ENCODE data around the gene FBXW7. TPM values are rescaled to one million over a fixed set of nuclear protein-coding genes. Genes with fewer than 3 reads are reported as not detected.

Gene FBXW7
- total RNA-seq, 1 experiment from 2014 or later: 23.0 TPM

DNA sequence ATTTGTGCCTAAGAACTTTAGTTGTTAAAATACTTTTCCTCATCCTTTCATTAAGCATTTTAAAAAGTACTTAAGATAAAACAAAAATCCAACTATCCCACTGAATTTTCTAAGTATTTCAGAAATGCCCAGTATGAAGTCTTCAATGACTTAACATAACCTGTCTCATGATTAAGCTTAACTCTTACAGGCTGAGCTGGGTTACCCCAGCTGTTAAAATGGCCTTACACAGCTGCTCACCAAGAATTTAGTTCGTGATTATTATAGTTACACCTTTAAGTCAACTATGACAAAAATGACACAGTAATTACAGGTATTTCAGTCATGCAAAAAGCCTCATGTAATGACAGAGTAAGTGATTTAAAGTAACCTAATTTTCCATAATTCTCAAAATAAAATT is 145.7 kb downstream of the FBXW7 start:
- Histone ChIP-seq H3K4me3 (replicated peaks in 1 of 2; ENCODE audit: low read depth in 1 of 2, low read length in 2 of 2) (no peak overlapping the region), H4K20me1 (ENCODE audit: insufficient read depth) (0 out of 2 replicates have a peak, but pooled peaks cover 3% of the 10 kb centered on the region), H3K4me1 (ENCODE audit: control insufficient read depth in 1 of 2, insufficient read depth in 2 of 2, low read length in 2 of 2) (peaks cover 0 to 3% of the 10 kb centered on the region in 2 experiments; a peak in 1 of 4 replicates), H3K27ac (ENCODE audit: low read depth, low read length) (no peak overlapping the region), H3K36me3 (ENCODE audit: control insufficient read depth in 1 of 2, insufficient read depth in 2 of 2, low read length in 2 of 2) (no peaks in the 10 kb centered on the region), H3K27me3 (ENCODE audit: insufficient read depth, low read length) (no peaks in the 10 kb centered on the region), H3K9me2 (ENCODE audit: insufficient read depth) (no peaks in the 10 kb centered on the region), H3K79me2 (ENCODE audit: insufficient read depth, low read length) (peaks cover 16% of the 10 kb centered on the region), H2AFZ (ENCODE audit: low read depth, low read length, poor library complexity, severe bottlenecking) (no peak overlapping the region), H3K9me3 (ENCODE audit: control insufficient read depth in 1 of 2, insufficient read depth in 1 of 2, low read depth in 1 of 2, low read length in 2 of 2) (no peaks in the 10 kb centered on the region), H3K9ac (ENCODE audit: low read length) (no peak overlapping the region), H3K4me2 (ENCODE audit: low read length) (no peak overlapping the region)
- TF ChIP-seq ZNF274 (IDR thresholded peaks at IDR 0.05; ENCODE audit: low read depth, low read length) (no peak), FOSL1 (IDR thresholded peaks at IDR 0.05; ENCODE audit: low read depth) (no peak), CEBPB (IDR thresholded peaks at IDR 0.05; ENCODE audit: low read depth) (no peak), ATF3 (IDR thresholded peaks at IDR 0.05) (no peak), MAX (IDR thresholded peaks at IDR 0.05) (no peak), SRF (IDR thresholded peaks at IDR 0.05; ENCODE audit: low read depth) (no peak)
- TF ChIP-seq, protein P1, sequence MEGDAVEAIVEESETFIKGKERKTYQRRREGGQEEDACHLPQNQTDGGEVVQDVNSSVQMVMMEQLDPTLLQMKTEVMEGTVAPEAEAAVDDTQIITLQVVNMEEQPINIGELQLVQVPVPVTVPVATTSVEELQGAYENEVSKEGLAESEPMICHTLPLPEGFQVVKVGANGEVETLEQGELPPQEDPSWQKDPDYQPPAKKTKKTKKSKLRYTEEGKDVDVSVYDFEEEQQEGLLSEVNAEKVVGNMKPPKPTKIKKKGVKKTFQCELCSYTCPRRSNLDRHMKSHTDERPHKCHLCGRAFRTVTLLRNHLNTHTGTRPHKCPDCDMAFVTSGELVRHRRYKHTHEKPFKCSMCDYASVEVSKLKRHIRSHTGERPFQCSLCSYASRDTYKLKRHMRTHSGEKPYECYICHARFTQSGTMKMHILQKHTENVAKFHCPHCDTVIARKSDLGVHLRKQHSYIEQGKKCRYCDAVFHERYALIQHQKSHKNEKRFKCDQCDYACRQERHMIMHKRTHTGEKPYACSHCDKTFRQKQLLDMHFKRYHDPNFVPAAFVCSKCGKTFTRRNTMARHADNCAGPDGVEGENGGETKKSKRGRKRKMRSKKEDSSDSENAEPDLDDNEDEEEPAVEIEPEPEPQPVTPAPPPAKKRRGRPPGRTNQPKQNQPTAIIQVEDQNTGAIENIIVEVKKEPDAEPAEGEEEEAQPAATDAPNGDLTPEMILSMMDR (IDR thresholded peaks at IDR 0.05 in 2 of 3, conservative IDR thresholded peaks at IDR 0.05 in 1 of 3; ENCODE audit: borderline replicate concordance in 1 of 3, insufficient read depth in 1 of 3, low read depth in 2 of 3, low read length in 2 of 3): no peak
- ChIA-PET RAD21 (ENCODE audit: low non-redundant PET in 1 of 2, low total read pairs in 2 of 2, uncharacterized antibody in 2 of 2, unreplicated experiment in 2 of 2) (no interaction called here), POLR2A (no interaction called here), CTCF (no interaction called here)
- BruUV-seq (replicated peaks): no TSS peak
- DNase-seq (ENCODE audit: low read depth, low spot score) (no peak), ATAC-seq (no peak)
- intact Hi-C loops (cut with micrococcal nuclease): loop anchor here (10.0 kb wide), 2 partner anchors 855 to 1275 kb away; no protein-coding TSS in a partner anchor

DNA sequence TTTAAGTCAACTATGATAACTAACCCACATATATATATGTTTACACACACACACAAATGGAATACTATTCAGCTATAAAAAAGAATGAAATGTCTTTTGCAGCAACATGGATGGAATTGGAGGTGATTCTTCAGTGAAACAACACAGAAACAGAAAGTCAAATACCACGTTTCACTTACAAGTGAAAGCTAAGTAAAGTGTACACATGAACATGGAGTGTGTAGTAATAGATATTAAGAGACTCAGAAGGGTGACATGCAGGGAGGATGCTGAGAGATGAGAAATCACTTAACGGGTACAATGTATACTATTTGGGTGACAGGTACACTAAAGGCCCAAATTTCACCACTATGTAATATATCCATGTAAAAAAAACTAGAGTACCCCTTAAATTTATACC is 146.5 kb downstream of the FBXW7 start:
- no peaks in the 10 kb centered on the region for H3K36me3 ChIP-seq (ENCODE audit: control insufficient read depth in 1 of 2, insufficient read depth in 2 of 2, low read length in 2 of 2)

More for the DNA sequence above, 146.5 kb downstream of the FBXW7 start:
- Histone ChIP-seq H3K9ac (ENCODE audit: low read length) (no peak overlapping the region), H3K4me1 (ENCODE audit: control insufficient read depth in 1 of 2, insufficient read depth in 2 of 2, low read length in 2 of 2) (peaks cover 0 to 3% of the 10 kb centered on the region in 2 experiments; a peak in 1 of 4 replicates), H3K4me2 (ENCODE audit: low read length) (no peak overlapping the region), H3K27me3 (ENCODE audit: insufficient read depth, low read length) (no peaks in the 10 kb centered on the region), H2AFZ (ENCODE audit: low read depth, low read length, poor library complexity, severe bottlenecking) (no peak overlapping the region), H3K79me2 (ENCODE audit: insufficient read depth, low read length) (peaks cover 17% of the 10 kb centered on the region), H3K9me3 (ENCODE audit: control insufficient read depth in 1 of 2, insufficient read depth in 1 of 2, low read depth in 1 of 2, low read length in 2 of 2) (no peaks in the 10 kb centered on the region), H3K27ac (ENCODE audit: low read depth, low read length) (no peak overlapping the region), H4K20me1 (ENCODE audit: insufficient read depth) (0 out of 2 replicates have a peak, but pooled peaks cover 3% of the 10 kb centered on the region), H3K4me3 (replicated peaks in 1 of 2; ENCODE audit: low read depth in 1 of 2, low read length in 2 of 2) (no peak overlapping the region), H3K9me2 (ENCODE audit: insufficient read depth) (no peaks in the 10 kb centered on the region)
- CTCF ChIA-PET: no interaction called here
- no peak for ATAC-seq
- intact Hi-C loops (cut with micrococcal nuclease): no loop called here
- no TSS peak for BruUV-seq (replicated peaks)
- DNase-seq (ENCODE audit: low read depth, low spot score): no peak
- RAD21 ChIA-PET (ENCODE audit: low non-redundant PET in 1 of 2, low total read pairs in 2 of 2, uncharacterized antibody in 2 of 2, unreplicated experiment in 2 of 2): no interaction called here
- POLR2A ChIA-PET: no interaction called here
- no peak for TF ChIP-seq ELF1 (IDR thresholded peaks at IDR 0.05; ENCODE audit: borderline replicate concordance, low read depth)
- TF ChIP-seq CEBPB (IDR thresholded peaks at IDR 0.05; ENCODE audit: low read depth): no peak
- TF ChIP-seq MAX (IDR thresholded peaks at IDR 0.05): no peak

Data from HCT116 (cell line).